MCF 10A (cell line): Measurements from ENCODE around the gene CETN2. TPM values are rescaled to one million over a fixed set of nuclear protein-coding genes. Genes with fewer than 3 reads are reported as not detected.

Source experiments
- BruUV-seq: library from RNA; stranded (reverse); fragments of 400-500 nt; replicated peaks from 2 replicates; lab custom pipeline; 2021; lab: Mats Ljungman, UMichigan
- CTCF ChIA-PET: fragments of 300-600 bp; sonication (Branson Sonifier 250); formaldehyde crosslinking; extraction: SDS; loops from one replicate; lab custom pipeline; 2021; ENCODE audit warnings: antibody characterized with exemption, inconsistent platforms; lab: Yijun Ruan, JAX
- POLR2A ChIA-PET: fragments of 300-600, 350-650 bp; sonication (Branson Sonifier 250); formaldehyde crosslinking; extraction: SDS; loops from one replicate; lab custom pipeline; 2020; ENCODE audit warnings: antibody characterized with exemption, inconsistent platforms; lab: Yijun Ruan, JAX
- DNase-seq: peaks from one replicate; pipeline ENCODE4 v3.0.0-alpha.2; 2018; ENCODE audit not compliant: unreplicated experiment
- H3K27ac Mint-ChIP-seq: one replicate; pipeline ENCODE4 v1.8.0; 2022; ENCODE audit warnings: mild to moderate bottlenecking, low read depth, mixed read lengths; ENCODE audit not compliant: unreplicated experiment
- H3K27me3 Mint-ChIP-seq: one replicate; pipeline ENCODE4 v1.8.0; 2022; ENCODE audit warnings: mixed read lengths; ENCODE audit not compliant: insufficient read depth, unreplicated experiment
- H3K36me3 Mint-ChIP-seq: one replicate; pipeline ENCODE4 v1.8.0; 2022; ENCODE audit warnings: mild to moderate bottlenecking, moderate library complexity, mixed read lengths; ENCODE audit not compliant: insufficient read depth, unreplicated experiment
- H3K4me1 Mint-ChIP-seq: one replicate; pipeline ENCODE4 v1.8.0; 2022; ENCODE audit warnings: mixed read lengths; ENCODE audit not compliant: insufficient read depth, unreplicated experiment
- H3K4me3 Mint-ChIP-seq: one replicate; pipeline ENCODE4 v1.8.0; 2022; ENCODE audit warnings: mild to moderate bottlenecking, moderate library complexity, mixed read lengths; ENCODE audit not compliant: unreplicated experiment
- H3K9me3 Mint-ChIP-seq: one replicate; pipeline ENCODE4 v1.8.0; 2022; ENCODE audit warnings: mixed read lengths; ENCODE audit not compliant: unreplicated experiment
- CTCF ChIP-seq: fragments of 200-600 bp; IDR thresholded peaks from one replicate; pipeline ENCODE4 v1.8.0; 2022; ENCODE audit warnings: antibody characterized with exemption, mild to moderate bottlenecking; ENCODE audit not compliant: unreplicated experiment
- intact Hi-C: fragments of 100-400 bp; cut with micrococcal nuclease; formaldehyde crosslinking; loops from 2 replicates; pipeline ENCODE4 v1.14.1; 2022
- total RNA-seq: library from RNA; stranded (reverse); gene quantifications from 2 replicates; pipeline ENCODE4 v1.2.3, GENCODE V29; 2022

CETN2 gene
- total RNA-seq, 1 experiment from 2014 or later = 22.5 TPM

- no peaks in the 10 kb centered on the region for H3K4me1 Mint-ChIP-seq
- intact Hi-C loops = no loop called here
- H3K9me3 Mint-ChIP-seq = no peaks in the 10 kb centered on the region
These were observed 35.8 kb upstream of the CETN2 start for GRCh38 chrX:152866386-152866785.

GRCh38 chrX:152865232-152865920 is 34.8 kb upstream of the CETN2 start:
- no TSS peak for BruUV-seq
- POLR2A ChIA-PET = no interaction called here

More at GRCh38 chrX:152866386-152866785, 35.8 kb upstream of the CETN2 start:
- DNase-seq = no peak
- CTCF ChIA-PET = interaction anchor here (0.7 kb wide), 1 partner anchor 26 kb away, joined by 5 read pairs; no protein-coding TSS in a partner anchor
- BruUV-seq = no TSS peak
- H3K36me3 Mint-ChIP-seq = peaks cover 50% of the 10 kb centered on the region
- no peak for TF ChIP-seq CTCF
- POLR2A ChIA-PET = no interaction called here
- no peaks in the 10 kb centered on the region for H3K27me3 Mint-ChIP-seq
- no peak overlapping the region for H3K4me3 Mint-ChIP-seq
- no peak overlapping the region for H3K27ac Mint-ChIP-seq

GRCh38 chrX:152861826-152862225 is 31.3 kb upstream of the CETN2 start:
- peaks cover 17% of the 10 kb centered on the region for H3K36me3 Mint-ChIP-seq
- H3K4me3 Mint-ChIP-seq = no peak overlapping the region
- H3K27ac Mint-ChIP-seq = no peak overlapping the region
- TF ChIP-seq CTCF = no peak
- BruUV-seq = no TSS peak
- no peak for DNase-seq
- POLR2A ChIA-PET = no interaction called here
- H3K27me3 Mint-ChIP-seq = no peaks in the 10 kb centered on the region
- no peaks in the 10 kb centered on the region for H3K9me3 Mint-ChIP-seq
- CTCF ChIA-PET = interaction anchor here (0.7 kb wide), 1 partner anchor 64 kb away, joined by 5 read pairs; no protein-coding TSS in a partner anchor
- intact Hi-C loops = no loop called here
- H3K4me1 Mint-ChIP-seq = no peaks in the 10 kb centered on the region

More at GRCh38 chrX:152865232-152865920, 34.8 kb upstream of the CETN2 start:
- Mint-ChIP-seq H3K27ac (no peak overlapping the region), H3K27me3 (no peaks in the 10 kb centered on the region), H3K4me3 (no peak overlapping the region), H3K36me3 (peaks cover 40% of the 10 kb centered on the region), H3K9me3 (no peaks in the 10 kb centered on the region), H3K4me1 (no peaks in the 10 kb centered on the region)
- no peak for DNase-seq
- intact Hi-C loops = no loop called here
- no peak for TF ChIP-seq CTCF
- CTCF ChIA-PET = interaction anchor here (0.7 kb wide), 1 partner anchor 1377 kb away, joined by 3 read pairs; no protein-coding TSS in a partner anchor

- Mint-ChIP-seq H3K27me3 (no peaks in the 10 kb centered on the region), H3K27ac (no peak overlapping the region), H3K4me1 (no peaks in the 10 kb centered on the region), H3K9me3 (no peaks in the 10 kb centered on the region), H3K4me3 (no peak overlapping the region), H3K36me3 (peaks cover 12% of the 10 kb centered on the region)
- POLR2A ChIA-PET = no interaction called here
- no peak for TF ChIP-seq CTCF
- CTCF ChIA-PET = interaction anchor here (0.7 to 1.7 kb wide), 2 partner anchors 65 kb away, joined by 5 to 8 read pairs; no protein-coding TSS in a partner anchor
- DNase-seq = no peak
- intact Hi-C loops = no loop called here
- no TSS peak for BruUV-seq
These were observed 30.6 kb upstream of the CETN2 start for GRCh38 chrX:152861116-152861515.
